ENCODE measurements around the gene RNF152. TPM values are rescaled to one million over a fixed set of nuclear protein-coding genes. Genes with fewer than 3 reads are reported as not detected.

The RNF152 gene
- total and polyA plus RNA-seq, 11 donors, result 2.8 to 24.0 (median 10.7) TPM

- Histone ChIP-seq H3K27me3 (peaks cover 0 to 14% (median 0%) of the 10 kb centered on the region in 9 donors), H3K4me1 (peaks cover 0 to 53% (median 11%) of the 10 kb centered on the region in 12 donors), H3K4me3 (peak overlapping the region in 1 of 12 donors; percentile 19), H3K9me3 (no peaks in the 10 kb centered on the region), H3K36me3 (peaks cover 0 to 38% (median 6%) of the 10 kb centered on the region in 9 donors), H3K27ac (peak overlapping the region in 5 of 12 donors; percentile 49 to 97 (median 65))
- ATAC-seq, result no peak
- WGBS, 4 donors, result 63 to 87% (median 80%) methylated on average over 6 of the region's 6 CpGs
- no peak for DNase-seq
- intact Hi-C loops (cut with DNase I), result loop anchor here in 4 of 10 donors (5.0 to 10.0 kb wide), 3 partner anchors 53 to 143 kb away; no protein-coding TSS in a partner anchor
- no peak for TF ChIP-seq POLR2A (IDR thresholded peaks at IDR 0.05)
- TF ChIP-seq, protein P1, sequence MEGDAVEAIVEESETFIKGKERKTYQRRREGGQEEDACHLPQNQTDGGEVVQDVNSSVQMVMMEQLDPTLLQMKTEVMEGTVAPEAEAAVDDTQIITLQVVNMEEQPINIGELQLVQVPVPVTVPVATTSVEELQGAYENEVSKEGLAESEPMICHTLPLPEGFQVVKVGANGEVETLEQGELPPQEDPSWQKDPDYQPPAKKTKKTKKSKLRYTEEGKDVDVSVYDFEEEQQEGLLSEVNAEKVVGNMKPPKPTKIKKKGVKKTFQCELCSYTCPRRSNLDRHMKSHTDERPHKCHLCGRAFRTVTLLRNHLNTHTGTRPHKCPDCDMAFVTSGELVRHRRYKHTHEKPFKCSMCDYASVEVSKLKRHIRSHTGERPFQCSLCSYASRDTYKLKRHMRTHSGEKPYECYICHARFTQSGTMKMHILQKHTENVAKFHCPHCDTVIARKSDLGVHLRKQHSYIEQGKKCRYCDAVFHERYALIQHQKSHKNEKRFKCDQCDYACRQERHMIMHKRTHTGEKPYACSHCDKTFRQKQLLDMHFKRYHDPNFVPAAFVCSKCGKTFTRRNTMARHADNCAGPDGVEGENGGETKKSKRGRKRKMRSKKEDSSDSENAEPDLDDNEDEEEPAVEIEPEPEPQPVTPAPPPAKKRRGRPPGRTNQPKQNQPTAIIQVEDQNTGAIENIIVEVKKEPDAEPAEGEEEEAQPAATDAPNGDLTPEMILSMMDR (IDR thresholded peaks at IDR 0.05), result no peak
Measured at GRCh38 chr18:61887838-61888237, 5.0 kb downstream of the RNF152 start.

GRCh38 chr18:61883547-61883946, 9.3 kb downstream of the RNF152 start:
- no peak overlapping the region for H3K27ac ChIP-seq
- DNase-seq (no peak), ATAC-seq (no peak)
- TF ChIP-seq POLR2A (IDR thresholded peaks at IDR 0.05), result no peak
- TF ChIP-seq, protein P1 (IDR thresholded peaks at IDR 0.05), result no peak
- H3K36me3 ChIP-seq, result peaks cover 0 to 25% (median 6%) of the 10 kb centered on the region in 9 donors
- H3K4me3 ChIP-seq, result no peak overlapping the region
- H3K27me3 ChIP-seq, result no peaks in the 10 kb centered on the region
- no peaks in the 10 kb centered on the region for H3K9me3 ChIP-seq
- H3K4me1 ChIP-seq, result peaks cover 0 to 40% (median 8%) of the 10 kb centered on the region in 12 donors
- 80 to 92% (median 82%) methylated on average over 2 of the region's 2 CpGs for WGBS, 4 donors
- intact Hi-C loops (cut with DNase I), result loop anchor here in 4 of 10 donors (5.0 to 10.0 kb wide), 3 partner anchors 41 to 139 kb away; no protein-coding TSS in a partner anchor

- no peak overlapping the region for H3K4me3 ChIP-seq
- intact Hi-C loops (cut with DNase I), result loop anchor here in 4 of 10 donors (5.0 to 10.0 kb wide), 3 partner anchors 40 to 138 kb away; no protein-coding TSS in a partner anchor
- WGBS, 4 donors, result 79 to 89% (median 83%) methylated on average over 4 of the region's 4 CpGs
- H3K4me1 ChIP-seq, result peaks cover 0 to 38% (median 6%) of the 10 kb centered on the region in 12 donors
- ATAC-seq (peak in 1 of 4 donors; percentile 52), DNase-seq (no peak)
- peaks cover 0 to 26% (median 6%) of the 10 kb centered on the region in 9 donors for H3K36me3 ChIP-seq
- H3K27me3 ChIP-seq, result no peaks in the 10 kb centered on the region
- H3K9me3 ChIP-seq, result no peaks in the 10 kb centered on the region
- TF ChIP-seq POLR2A (IDR thresholded peaks at IDR 0.05), result no peak
- TF ChIP-seq, protein P1 (IDR thresholded peaks at IDR 0.05), result no peak
- H3K27ac ChIP-seq, result no peak overlapping the region
Measured at GRCh38 chr18:61882296-61883004, 10.4 kb downstream of the RNF152 start.

GRCh38 chr18:61876899-61877298, 15.9 kb downstream of the RNF152 start:
- Histone ChIP-seq H3K9me3 (no peaks in the 10 kb centered on the region), H3K27me3 (no peaks in the 10 kb centered on the region), H3K4me1 (peaks cover 0 to 29% (median 0%) of the 10 kb centered on the region in 12 donors), H3K36me3 (peaks cover 0 to 26% (median 0%) of the 10 kb centered on the region in 9 donors), H3K27ac (no peak overlapping the region), H3K4me3 (no peak overlapping the region)
- no peak for ATAC-seq
- DNase-seq, result no peak
- intact Hi-C loops (cut with DNase I), result no loop called here
- TF ChIP-seq, protein P1 (IDR thresholded peaks at IDR 0.05), result no peak
- no peak for TF ChIP-seq POLR2A (IDR thresholded peaks at IDR 0.05)
- WGBS, 4 donors, result 79 to 94% (median 86%) methylated on average over 4 of the region's 4 CpGs

All from heart left ventricle (tissue), 16 donors.